ENCODE data around the gene FST. TPM values are rescaled to one million over a fixed set of nuclear protein-coding genes. Genes with fewer than 3 reads are reported as not detected.
A peak's percentile ranks its signal among the peaks of the same experiment; 100 is the strongest.

The FST gene
- total and polyA plus RNA-seq, 2 of the 13 experiments (the other 11 are each of a cell fraction or from before 2014, with no cell fraction given), result 38.6 to 136 TPM

- TF ChIP-seq, protein P1, sequence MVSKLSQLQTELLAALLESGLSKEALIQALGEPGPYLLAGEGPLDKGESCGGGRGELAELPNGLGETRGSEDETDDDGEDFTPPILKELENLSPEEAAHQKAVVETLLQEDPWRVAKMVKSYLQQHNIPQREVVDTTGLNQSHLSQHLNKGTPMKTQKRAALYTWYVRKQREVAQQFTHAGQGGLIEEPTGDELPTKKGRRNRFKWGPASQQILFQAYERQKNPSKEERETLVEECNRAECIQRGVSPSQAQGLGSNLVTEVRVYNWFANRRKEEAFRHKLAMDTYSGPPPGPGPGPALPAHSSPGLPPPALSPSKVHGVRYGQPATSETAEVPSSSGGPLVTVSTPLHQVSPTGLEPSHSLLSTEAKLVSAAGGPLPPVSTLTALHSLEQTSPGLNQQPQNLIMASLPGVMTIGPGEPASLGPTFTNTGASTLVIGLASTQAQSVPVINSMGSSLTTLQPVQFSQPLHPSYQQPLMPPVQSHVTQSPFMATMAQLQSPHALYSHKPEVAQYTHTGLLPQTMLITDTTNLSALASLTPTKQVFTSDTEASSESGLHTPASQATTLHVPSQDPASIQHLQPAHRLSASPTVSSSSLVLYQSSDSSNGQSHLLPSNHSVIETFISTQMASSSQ (IDR thresholded peaks at IDR 0.05; ENCODE audit: low read depth), result 0 out of 2 replicates have a peak, but pooled peaks have one; percentile 38
- TF ChIP-seq, protein P1 (CRISPR knock-in tag; IDR thresholded peaks at IDR 0.05; ENCODE audit: borderline replicate concordance), result peak; percentile 32; the same call in 1 of the 2 replicates
- 0 out of 2 replicates have a peak, but pooled peaks have one; percentile 25 for TF ChIP-seq CHD4 (IDR thresholded peaks at IDR 0.05; ENCODE audit: borderline replicate concordance, low read length)
- peak; percentile 81 for TF ChIP-seq HMGXB3 (CRISPR knock-in tag; IDR thresholded peaks at IDR 0.05; ENCODE audit: borderline replicate concordance)
- no peak for TF ChIP-seq HNRNPLL (IDR thresholded peaks at IDR 0.05; ENCODE audit: low read depth, low read length, poor library complexity, severe bottlenecking)
- TF ChIP-seq IRF1 (CRISPR knock-in tag; IDR thresholded peaks at IDR 0.05; ENCODE audit: low read depth), result no peak
- 0 out of 2 replicates have a peak, but pooled peaks have one; percentile 29 for TF ChIP-seq RFX3 (CRISPR knock-in tag; IDR thresholded peaks at IDR 0.05)
- TF ChIP-seq ZNF570 (CRISPR knock-in tag; IDR thresholded peaks at IDR 0.05; ENCODE audit: borderline replicate concordance), result no peak
- TF ChIP-seq, protein P2, sequence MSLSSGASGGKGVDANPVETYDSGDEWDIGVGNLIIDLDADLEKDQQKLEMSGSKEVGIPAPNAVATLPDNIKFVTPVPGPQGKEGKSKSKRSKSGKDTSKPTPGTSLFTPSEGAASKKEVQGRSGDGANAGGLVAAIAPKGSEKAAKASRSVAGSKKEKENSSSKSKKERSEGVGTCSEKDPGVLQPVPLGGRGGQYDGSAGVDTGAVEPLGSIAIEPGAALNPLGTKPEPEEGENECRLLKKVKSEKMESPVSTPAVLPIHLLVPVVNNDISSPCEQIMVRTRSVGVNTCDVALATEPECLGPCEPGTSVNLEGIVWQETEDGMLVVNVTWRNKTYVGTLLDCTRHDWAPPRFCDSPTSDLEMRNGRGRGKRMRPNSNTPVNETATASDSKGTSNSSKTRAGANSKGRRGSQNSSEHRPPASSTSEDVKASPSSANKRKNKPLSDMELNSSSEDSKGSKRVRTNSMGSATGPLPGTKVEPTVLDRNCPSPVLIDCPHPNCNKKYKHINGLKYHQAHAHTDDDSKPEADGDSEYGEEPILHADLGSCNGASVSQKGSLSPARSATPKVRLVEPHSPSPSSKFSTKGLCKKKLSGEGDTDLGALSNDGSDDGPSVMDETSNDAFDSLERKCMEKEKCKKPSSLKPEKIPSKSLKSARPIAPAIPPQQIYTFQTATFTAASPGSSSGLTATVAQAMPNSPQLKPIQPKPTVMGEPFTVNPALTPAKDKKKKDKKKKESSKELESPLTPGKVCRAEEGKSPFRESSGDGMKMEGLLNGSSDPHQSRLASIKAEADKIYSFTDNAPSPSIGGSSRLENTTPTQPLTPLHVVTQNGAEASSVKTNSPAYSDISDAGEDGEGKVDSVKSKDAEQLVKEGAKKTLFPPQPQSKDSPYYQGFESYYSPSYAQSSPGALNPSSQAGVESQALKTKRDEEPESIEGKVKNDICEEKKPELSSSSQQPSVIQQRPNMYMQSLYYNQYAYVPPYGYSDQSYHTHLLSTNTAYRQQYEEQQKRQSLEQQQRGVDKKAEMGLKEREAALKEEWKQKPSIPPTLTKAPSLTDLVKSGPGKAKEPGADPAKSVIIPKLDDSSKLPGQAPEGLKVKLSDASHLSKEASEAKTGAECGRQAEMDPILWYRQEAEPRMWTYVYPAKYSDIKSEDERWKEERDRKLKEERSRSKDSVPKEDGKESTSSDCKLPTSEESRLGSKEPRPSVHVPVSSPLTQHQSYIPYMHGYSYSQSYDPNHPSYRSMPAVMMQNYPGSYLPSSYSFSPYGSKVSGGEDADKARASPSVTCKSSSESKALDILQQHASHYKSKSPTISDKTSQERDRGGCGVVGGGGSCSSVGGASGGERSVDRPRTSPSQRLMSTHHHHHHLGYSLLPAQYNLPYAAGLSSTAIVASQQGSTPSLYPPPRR (CRISPR knock-in tag; IDR thresholded peaks at IDR 0.05; ENCODE audit: borderline replicate concordance), result peak; percentile 86
- no peak for TF ChIP-seq NR2C2 (CRISPR knock-in tag; IDR thresholded peaks at IDR 0.05; ENCODE audit: borderline replicate concordance)
- TF ChIP-seq SP1 (IDR thresholded peaks at IDR 0.05), result no peak
- 0 out of 2 replicates have a peak, but pooled peaks have one; percentile 18 for TF ChIP-seq SP1 (CRISPR knock-in tag; IDR thresholded peaks at IDR 0.05)
Measured at GRCh38 chr5:53482717-53483638, 2.5 kb downstream of the FST start (continued).

Measured in HepG2 (cell line).